GM18498 (cell line): Measurements from ENCODE around the gene LCE3A.

Source experiments
- ATAC-seq: cut with Tn5 transposase; IDR thresholded peaks from one replicate; pipeline ENCODE4 v1.9.1; 2021; ENCODE audit warnings: mild to moderate bottlenecking, moderate library complexity; ENCODE audit not compliant: unreplicated experiment

Gene LCE3A

GRCh38 chr1:152577168-152577567 is 45.7 kb downstream of the LCE3A start:
- ATAC-seq, result no peak
